A549 treated with CORT108297 at 1 μM for 4 hours (cell line): ENCODE data around the gene BCL7A. TPM values are rescaled to one million over a fixed set of nuclear protein-coding genes. Genes with fewer than 3 reads are reported as not detected.

ENCODE experiments used
- total RNA-seq: library from RNA; stranded (reverse); fragments of 200-300 nt; extraction: Qiagen RNA extraction; gene quantifications from 5 replicates; pipeline ENCODE4 v1.2.3, GENCODE V29; 2022

The BCL7A gene
- total RNA-seq, result 9.8 to 12.8 TPM (median 11.5 TPM) in 5 replicates

GRCh38 chr12:122021822-122022392 lies at the start of gene BCL7A:
Gene BCL7A, plus strand, starts transcription at chr12:122021884. Its CDS starts 208 bp downstream, at chr12:122022092.

GRCh38 chr12:122078141-122079032 lies 56.7 kb downstream of the BCL7A start, which contains the start of gene MLXIP:
Gene MLXIP, plus strand, starts transcription at chr12:122078756. Its CDS starts 98 bp downstream, at chr12:122078854.

Other genes starting within 250 kb of the BCL7A start
- gene RHOF, start 228.2 kb upstream of the BCL7A start, total RNA-seq, result 131 to 171 TPM (median 161 TPM) in 5 replicates
- 10.1 to 15.2 TPM (median 13.6 TPM) in 5 replicates for gene SETD1B, start 217.9 kb upstream of the BCL7A start, total RNA-seq
- 0.72 to 1.8 TPM (median 1.6 TPM) in 5 replicates for gene HPD, start 163.0 kb upstream of the BCL7A start, total RNA-seq
- gene PSMD9, start 133.1 kb upstream of the BCL7A start, total RNA-seq, result 117 to 166 TPM (median 127 TPM) in 5 replicates
- gene CFAP251, start 103.3 kb upstream of the BCL7A start, total RNA-seq, result 1.1 to 1.3 TPM (median 1.2 TPM) in 5 replicates
- 23.0 to 38.1 TPM (median 35.2 TPM) in 5 replicates for gene MLXIP, start 56.9 kb downstream of the BCL7A start, total RNA-seq
- not detected in 5 replicates for gene IL31, start 152.3 kb downstream of the BCL7A start, total RNA-seq
- 0.07 to 0.37 TPM (median 0.21 TPM) in 5 replicates for gene LRRC43, start 161.2 kb downstream of the BCL7A start, total RNA-seq
- 0.54 to 1.2 TPM (median 0.91 TPM) in 5 replicates for gene B3GNT4, start 181.8 kb downstream of the BCL7A start, total RNA-seq
- gene DIABLO, start 204.2 kb downstream of the BCL7A start, total RNA-seq, result 70.1 to 78.8 TPM (median 73.8 TPM) in 5 replicates
- 18.3 to 20.6 TPM (median 19.6 TPM) in 5 replicates for gene VPS33A, start 244.6 kb downstream of the BCL7A start, total RNA-seq